ENCODE data around the gene ATF6.

ATF6 gene

DNA sequence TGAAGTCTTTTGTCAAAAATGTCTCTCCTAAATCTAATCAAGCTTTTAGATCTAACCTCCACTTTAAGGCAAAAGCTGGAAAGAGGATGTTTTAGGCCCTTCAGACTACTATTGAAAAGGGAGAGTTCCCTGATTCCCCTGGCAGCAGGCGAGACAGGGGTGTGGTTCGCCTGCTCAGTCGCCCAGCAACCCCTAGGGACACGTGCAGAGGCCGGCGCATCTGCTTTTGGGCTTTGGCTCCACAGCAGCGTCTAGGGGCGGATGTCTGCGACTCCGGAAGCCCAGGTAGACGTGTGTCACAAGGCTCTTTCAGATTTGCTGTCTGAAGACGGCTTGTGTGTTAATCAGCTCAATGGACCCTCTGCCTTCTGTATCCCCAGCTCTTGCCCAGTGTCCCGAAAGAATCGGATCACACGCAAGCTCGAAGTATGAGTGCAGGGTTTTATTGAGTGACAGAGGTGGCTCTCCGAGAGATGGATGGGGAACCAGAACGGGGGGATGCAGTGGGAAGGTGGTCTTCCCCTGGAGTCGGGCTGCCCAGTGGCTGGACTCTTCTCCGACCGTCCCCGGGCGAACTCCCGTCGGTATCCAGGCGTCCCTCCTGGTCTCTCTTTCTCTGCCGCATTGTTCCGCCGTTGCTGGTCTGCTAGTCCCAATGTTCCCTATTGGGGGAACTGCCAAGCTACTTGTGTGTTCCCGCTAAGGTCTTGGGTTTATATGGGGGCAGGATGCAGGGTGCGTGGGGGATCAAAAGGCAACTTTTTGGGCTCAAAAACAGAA lies 212.1 kb downstream of the ATF6 start:
- DNase-seq, result no peak

DNA sequence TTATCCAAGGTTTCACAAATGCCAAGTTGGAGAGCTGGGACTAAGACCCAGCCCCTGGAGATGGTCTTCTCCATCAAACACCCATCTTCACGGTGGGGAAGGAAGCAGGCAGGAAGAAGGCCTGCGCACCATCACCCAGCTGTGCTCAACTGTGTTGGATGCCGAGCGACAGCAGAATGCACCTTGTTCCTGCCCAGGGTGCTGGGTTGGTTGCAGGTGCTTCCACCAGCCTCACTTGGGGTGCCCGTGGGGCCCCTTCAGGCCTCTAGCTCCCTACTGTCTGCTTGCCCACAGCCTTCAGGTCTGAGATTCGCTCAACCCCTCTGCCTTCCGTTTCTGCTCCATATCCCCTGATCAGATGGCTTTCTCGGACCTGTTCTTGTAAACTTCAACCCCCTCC lies 215.0 kb downstream of the ATF6 start:
- no peak for DNase-seq

DNA sequence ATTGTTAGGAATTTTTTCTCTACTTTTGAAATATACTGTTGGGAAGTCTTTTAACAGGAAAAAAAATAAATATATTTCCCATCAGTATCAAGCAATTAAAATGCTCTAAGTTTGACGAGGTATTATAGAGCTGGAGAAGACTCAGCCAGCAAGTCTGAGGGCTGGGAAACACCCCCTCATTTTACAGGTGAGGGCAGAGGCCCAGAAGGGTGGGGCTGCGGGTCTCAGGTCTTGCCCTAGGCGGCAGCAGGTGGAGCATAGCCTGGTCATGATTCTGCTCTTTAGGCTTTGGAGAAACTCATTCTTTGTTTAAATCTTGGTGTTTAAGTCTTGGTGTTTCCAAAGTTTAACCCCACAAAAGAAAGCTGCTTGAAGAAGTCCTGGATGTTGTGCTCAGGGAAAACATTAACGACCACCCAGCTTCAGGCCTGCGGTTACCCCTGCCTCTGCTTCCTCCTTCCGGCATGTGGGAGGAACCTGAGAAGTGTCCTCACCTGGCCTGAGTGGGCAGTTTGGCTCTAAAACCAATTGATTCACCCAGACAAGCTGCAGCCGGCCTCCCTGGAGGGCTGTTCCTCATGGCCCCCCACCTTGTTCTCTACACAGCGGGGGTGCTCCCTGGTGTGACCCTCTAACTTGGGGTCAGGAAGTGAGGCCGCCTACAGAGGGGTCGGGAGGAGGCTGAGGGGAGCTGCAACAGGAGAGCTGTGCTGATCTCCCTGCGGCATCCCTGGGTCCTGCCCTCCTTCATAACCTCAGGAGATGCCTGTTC lies 215.8 kb downstream of the ATF6 start:
- DNase-seq, result no peak

DNA sequence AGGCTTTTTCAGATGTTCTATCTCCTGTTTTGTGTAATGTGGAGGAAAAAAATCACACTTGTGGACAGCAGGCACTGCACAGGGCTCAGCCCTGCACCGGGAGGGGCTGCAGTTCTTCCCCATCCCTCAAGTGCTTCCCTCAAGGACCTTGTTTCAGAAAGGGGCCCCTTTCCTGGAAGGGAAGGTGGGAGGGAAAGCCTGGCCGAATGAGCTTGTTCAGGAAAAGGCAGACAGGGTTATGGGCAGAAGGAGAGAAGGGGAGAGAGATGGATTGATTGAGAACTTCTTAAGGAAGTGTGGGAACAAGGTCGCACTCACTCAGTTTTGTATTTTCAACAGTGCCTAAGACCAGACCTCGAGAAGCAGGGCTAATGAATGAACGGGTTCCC lies 216.4 kb downstream of the ATF6 start:
- no peak for DNase-seq

DNA sequence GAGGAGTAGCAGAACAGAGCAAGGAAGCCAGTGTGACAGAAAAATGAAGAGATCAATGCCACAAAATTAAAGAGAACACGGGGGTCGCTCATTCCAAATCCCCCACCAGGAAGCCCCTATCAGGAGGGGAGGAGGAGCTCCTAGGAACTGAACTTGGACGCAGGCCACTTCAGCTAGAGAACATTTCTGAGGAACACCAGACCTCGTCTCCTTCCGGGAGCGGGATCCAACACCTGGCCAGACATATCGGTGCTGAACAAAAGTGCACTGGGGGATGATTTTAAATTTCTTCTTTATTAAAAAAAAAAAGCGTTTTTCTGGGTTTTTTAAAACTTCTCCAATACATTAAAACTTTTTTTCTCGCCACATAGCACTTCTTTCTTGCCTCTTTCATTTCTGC lies 216.8 kb downstream of the ATF6 start:
- DNase-seq, result no peak

DNA sequence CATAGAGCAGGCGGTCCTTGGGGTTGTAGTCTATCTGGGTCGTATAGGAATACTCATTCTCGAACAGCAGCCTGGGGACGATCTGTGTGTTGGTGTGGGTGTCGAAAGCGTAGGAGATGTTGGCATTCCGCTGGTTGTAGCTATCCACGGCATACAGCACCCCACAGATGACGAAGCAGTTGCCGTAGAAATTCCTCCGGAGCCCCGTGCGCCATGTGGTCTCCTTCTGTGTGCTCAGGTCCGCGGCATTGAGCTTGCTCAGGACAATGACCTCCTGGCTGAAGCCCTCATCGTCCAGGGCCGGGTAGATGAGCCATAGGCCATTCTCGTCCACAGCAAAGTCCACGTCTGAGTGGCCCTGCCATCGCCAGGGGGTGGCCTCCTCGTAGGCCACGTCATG lies 217.6 kb downstream of the ATF6 start:
- no peak for DNase-seq

DNA sequence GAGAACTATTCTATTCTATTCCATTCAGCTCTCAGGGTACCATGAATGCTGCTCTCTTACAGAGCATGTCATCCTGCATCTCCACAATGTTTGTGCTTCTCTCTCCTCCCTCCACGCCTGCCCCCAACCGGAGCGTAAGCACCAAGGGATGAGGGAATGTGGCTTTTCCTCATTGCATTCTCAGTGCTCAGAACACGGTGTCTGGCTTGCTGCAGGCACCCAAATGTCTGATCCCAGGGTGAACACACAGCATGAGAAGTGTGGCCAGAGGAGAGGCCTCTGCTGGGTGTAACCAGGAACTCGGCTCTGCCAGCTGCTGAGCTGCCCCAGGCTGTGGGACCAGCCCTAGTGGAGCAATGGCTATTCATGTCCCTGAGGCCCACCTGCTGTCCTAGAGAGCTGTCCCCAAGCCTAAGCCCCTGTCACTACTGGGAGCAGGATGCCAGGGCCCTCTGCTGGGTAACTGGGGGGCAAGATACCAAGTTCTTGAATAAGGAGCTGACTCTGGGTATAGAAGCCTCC lies 219.2 kb downstream of the ATF6 start:
- no peak for DNase-seq

DNA sequence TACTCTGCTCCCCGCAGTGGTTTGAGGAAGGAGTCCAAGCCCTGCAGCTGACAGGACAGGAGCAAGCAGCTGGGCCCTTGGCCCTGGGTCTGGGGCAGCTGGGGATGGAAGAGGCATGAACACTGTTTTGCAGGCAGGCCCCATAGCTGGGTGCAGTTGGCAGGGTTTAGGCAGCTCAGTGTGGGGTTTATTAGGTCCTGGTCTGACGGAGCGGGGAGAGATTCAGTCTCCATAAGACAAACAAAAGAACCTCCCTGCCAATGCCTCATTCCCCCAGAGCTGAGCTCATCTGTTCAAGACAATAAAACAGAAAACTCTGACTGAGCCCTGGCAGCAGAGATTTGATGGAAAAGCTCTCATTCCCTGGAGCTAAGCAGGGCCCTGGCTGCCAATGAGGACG lies 220.2 kb downstream of the ATF6 start:
- no peak for DNase-seq

DNA sequence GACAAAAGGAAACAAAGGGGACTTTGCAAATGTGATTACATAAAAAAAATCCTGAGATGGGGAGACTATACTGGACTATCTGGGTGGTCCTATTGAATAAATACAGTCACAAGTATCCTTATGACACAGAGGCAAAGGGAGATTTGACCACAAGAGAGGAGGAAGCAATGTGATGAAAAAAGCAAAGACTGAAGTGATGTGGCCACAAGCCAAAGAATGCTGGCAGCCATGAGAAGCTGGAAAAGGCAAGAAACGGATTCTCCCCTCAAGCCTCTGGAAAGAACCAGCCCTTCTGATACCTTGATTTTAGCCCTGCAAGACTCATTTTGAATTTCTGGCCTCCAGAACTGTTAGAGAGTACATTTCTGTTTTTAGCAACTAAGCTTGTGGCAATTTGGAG lies 221.2 kb downstream of the ATF6 start:
- no peak for DNase-seq

DNA sequence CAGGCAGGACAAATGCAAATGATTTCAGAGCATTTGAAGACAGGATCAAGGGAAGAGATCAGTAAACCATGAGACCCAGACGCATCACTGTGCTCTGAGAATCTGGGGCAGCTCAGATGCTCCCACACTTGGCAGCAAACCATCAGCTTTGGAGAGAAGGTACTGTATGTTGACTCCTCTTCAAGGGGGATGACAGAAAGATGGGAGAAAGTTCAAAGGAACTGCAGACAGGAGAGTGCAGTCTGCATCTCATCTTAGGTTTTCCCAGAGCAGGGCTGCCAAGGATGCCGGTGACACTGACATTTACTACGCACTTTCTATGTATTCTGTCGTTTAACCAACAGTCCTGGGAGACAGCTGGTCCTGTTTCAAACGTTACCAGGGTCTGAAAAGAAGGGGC lies 221.8 kb downstream of the ATF6 start:
- no peak for DNase-seq

DNA sequence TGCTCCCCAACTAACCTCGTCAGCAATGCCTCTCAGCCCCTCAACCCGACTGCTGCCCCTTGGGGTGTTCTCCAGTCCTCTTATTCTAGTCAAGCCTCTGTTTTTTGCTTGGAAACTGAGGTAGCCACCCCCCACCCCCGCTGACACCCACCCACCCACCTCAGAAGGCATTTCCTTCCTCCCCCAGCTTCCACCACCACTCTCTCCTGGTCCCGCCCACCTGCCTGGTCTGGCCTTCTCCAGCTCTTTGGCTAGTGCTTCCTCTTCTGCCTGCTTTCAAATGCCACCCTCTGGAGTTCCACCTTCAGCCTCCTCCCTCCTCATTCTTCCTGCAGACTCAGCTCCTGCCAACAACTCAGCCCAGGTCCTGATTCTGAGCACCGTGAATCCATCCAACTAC lies 222.3 kb downstream of the ATF6 start:
- no peak for DNase-seq

DNA sequence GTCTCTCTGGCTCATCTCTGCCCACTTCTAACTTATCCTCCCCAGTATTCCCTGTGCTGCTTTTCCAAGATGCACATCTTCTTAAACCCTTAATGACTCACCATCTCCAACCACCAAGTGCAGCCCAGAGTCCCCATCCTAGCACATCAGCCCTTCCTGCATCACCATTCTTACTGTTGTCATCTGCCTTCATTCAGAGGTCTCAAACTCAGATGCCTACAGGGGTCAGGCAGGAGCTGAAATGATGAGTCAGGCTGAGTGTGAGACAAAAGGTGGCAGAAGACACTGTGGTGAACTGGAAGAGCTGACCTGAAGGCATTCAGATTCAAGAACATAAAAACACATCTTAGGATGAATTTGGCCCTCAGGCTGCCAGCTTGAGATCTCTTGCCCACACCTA lies 223.0 kb downstream of the ATF6 start:
- no peak for DNase-seq

DNA sequence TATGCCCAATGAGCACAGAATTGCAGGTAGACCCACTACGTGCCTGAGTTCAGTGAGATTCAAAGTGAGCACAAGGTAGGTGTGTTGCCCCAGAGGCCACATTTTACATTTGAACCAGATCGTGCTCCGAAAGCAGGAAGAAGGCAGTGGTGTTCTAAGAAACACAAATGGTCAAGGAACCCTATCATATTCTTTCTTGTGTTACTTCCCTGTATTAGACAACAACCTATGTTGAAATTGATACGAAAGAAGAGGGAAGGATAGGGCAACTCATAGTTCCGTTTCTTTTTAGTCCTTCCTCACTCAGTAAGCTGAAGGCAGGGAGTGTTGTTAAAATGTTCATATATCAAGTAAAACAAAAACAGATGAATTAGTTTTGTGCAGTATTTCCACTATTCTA lies 223.7 kb downstream of the ATF6 start:
- no peak for DNase-seq

DNA sequence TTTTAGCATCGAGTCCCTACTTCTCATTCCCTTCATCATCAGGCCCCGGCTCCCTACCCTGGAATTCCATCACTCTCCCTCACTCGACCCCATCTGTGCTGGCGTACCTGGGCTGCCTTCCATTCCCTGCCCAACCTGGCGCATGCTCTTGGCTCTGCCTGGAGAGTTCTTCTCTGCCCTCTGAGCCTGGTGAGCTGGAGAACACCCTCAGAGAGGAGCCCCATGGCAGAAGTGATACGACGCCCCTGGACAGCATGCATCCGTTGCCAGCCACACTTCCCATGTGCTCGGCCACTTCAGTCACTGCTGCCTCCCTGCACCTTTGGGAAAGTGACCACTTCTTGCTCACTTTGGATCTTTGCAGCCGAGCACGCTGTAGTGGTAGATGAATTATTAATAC lies 227.5 kb downstream of the ATF6 start:
- DNase-seq, result no peak

DNA sequence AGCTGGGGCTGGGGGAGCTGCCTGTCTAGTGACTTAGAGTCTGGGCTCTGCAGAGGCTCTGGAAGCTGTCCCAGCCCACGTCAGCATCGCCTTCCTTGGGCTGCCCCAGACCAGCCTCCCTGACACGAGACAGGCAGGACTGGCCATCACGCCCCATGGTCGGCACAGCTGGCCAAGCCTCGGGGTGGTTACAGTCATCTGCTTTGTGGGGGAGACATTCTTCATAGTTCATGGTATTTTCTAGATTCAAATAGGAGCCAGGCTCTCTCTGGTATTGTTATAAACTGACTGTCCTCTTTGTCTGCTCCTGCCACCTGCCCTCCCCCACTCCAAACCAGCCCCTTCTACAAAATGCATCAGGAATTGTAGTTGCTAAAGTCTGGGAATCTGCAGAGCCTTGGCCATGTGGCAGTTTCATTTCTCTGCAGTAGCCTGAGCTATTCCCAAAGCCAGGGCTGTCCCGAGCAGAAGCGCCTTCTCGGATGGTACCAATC lies 228.1 kb downstream of the ATF6 start:
- no peak for DNase-seq

DNA sequence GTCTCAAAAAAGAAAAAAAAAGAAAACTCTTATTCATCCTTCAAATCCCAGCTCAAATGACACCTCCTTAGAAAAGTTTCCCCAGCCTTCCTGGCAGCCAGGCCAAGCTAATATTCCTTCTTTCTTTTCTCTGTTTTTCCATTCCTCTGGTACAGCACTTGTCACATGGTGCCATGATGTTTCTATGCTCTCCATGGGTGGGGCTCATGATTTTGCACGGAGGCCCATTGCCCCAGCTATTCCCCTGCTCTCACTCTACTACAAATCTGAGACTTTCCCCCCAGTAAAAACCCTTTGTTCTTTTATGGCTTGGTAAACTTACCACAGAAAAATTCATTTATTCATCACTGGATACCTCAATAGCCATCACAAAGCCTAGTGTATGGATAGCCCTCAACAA lies 231.0 kb downstream of the ATF6 start:
- DNase-seq, result no peak

DNA sequence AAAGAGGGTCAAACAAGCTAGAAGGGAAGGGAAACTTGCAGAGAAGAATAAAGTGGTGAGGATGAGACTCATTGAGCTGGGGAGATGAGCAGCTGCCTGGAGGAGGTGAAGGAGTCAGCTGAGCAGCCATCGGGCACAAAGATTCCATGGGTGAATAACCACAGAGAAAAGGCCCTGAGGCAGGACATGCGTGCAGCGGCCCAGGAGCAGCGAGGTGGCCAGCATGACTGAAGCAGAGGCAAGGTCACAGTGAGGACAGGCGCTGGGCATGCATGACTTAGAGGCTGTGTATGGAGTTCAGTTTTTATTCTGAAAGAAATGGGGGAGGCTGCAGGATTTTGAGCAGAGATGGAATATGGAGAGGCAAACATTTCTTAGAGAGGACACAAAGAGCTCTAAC lies 232.7 kb downstream of the ATF6 start:
- DNase-seq, result no peak

DNA sequence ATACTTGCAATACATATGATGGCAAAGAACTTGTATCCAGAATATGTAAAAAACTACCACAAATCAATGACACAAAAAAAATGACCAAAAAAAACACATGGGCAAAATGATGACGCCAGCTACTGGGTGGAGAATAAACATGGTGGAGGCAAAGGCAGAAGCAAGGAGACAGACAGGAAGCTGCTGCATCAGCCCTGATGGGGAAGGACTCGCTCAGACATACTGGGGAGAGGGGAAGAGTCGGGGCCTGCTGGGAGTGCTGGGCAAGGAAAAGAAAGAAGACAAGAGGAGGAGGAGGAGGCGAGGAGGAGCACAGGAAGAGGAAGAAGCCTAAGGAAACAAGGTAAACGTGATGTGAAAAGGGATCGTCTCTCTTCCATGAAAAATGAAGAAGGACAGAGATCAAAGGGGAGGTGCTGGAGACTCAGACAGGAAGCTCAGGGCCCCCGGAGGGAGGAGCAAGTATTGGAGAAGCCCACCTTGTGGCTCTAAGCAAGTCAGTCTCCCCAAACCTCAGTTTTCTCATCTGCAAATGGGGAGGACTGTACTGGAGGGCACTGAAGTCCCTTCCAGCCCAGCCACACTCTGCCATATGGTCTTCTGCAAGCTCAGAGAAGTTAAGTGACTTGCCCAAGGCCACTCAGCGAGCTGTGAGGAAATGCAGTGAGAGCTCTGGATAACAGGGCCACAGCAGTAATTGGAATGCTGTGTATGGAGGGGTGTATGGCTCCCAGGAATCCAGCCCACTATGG lies 233.4 kb downstream of the ATF6 start:
- DNase-seq, result no peak

DNA sequence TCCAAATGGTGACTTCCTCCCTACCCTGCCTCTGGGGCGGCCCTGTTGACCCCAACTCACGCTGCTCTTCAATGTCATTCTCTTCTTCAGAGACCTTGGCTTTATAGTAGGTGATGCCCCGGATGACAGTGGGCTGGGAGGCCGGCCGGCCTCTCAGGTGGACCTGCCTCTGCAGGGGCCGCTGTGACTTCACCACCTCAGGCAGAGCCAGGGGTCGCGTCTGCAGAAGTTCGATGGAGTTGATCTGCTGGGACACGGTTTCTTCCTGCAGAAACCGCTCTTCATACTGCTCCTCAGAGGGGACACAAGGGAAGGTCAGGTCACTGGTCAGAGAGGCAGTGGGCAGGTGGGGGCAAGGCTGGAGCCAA lies 233.9 kb downstream of the ATF6 start:
- no peak for DNase-seq

DNA sequence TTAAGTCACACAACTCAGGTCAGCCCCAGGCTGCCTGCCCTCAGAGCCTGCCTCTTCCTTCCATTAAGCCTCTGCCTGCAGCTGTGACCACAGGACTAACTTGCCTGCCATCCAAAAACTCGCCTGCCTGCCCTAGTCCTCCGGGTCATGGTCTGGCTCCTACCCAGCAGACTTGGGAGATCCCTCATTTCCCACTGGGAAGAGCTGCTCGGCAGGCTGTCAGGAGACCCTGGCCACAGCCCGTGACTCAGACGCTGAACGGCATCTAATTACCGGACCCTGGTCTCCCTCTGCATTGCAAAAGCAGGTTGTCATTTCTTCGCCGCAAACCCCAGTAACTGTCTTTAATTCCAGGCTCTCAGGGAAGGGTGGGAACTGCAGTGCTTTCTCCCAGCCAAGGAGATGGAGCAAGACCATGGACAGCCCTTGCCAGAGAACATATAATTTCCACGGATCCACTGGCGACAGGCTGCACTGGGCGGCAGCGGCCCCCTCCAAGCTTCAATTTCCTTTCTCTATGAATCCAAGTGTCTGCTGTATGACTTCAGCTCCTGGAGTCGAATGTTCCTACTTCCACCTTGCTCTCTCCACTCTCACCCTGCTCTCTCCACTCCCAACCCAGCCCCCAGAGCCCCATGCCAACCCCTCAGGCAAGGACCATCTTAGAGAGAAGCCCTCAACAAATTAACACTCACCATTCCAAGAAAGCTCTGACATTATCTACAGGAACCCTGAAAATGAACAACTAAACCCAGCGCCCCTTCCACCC lies 237.1 kb downstream of the ATF6 start:
- DNase-seq, result no peak

DNA sequence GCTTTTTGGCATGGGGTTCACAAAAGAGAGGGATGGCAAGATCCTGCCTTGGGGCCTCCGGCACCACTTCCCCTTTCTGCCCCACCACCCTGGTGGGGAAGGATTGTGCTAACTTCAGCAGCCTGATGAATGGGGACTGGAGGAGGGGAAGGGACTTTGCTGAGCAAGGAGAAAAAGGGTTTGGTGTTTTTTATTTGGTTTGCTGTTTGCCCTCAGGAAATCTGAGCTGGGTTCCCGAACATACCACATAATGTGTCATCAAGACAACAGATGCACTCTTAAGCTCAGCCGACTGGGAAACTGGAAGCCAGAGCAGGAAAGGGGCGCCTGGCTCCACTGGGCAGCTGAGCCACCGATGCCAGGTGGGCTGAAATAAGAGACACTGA lies 237.7 kb downstream of the ATF6 start:
- DNase-seq, result no peak

DNA sequence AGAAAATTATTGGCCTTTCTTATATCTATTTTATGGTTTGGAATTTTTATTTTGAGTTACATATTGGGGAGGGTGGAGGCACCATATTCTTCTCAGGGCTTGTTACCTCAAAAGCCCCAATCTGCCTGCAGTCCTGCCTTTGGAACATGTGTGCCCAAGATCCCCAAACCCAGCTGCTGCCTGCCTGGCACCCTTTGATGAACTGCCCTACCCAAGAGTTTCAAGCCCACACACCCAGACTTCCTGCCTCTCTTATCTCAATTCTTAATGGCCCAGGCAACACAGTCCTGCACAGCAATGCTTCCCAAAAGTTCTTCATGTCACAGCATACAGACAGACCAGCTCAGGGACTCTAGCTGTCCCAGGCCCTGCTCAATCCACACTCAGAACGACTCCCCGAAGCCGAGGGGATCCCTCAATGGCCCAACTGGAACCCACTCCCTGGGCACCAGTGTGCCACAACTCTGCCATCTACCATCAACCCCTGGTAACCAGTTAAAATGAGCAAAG lies 238.4 kb downstream of the ATF6 start:
- no peak for DNase-seq

DNA sequence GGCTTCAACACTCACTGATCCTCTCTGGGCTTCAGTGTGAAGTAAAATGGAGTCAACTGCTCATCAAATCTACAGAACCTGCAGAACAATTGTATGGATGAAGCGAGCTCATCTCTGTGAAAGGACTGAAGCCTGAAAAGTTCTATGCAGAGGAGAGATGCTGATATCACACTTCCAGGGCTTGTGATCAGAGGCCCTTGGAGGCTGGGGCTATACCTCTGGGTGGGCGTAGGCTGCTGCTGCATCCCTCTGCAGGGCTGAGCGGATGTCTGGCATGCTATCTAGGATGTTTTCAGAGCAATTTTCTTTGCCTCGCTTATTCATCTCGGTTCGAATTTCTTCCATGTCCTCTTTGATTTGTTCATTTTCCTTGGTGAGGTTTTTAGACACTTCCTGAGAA lies 240.0 kb downstream of the ATF6 start:
- DNase-seq, result no peak

All from central memory CD4-positive, alpha-beta T cell (primary cell).